Mesendoderm (in vitro differentiated cells): Measurements from ENCODE around the gene AGBL4.

Experiments used
- DNase-seq: peaks from one replicate; pipeline ENCODE4 v3.0.0; 2013
- H2AK5ac ChIP-seq: 2 replicates; pipeline ENCODE4 v1.6.1; 2013; ENCODE audit warnings: low read length, inconsistent platforms
- H2BK120ac ChIP-seq: 2 replicates; pipeline ENCODE4 v1.6.1; 2013; ENCODE audit warnings: low read depth, mild to moderate bottlenecking, low read length, moderate library complexity, mixed read lengths
- H2BK15ac ChIP-seq: replicated peaks from 2 replicates; pipeline ENCODE4 v1.6.1; 2013; ENCODE audit warnings: low read depth, mild to moderate bottlenecking, moderate library complexity
- H2BK5ac ChIP-seq: 2 replicates; pipeline ENCODE4 v1.6.1; 2013; ENCODE audit warnings: low read length, inconsistent platforms
- H3K18ac ChIP-seq: 2 replicates; pipeline ENCODE4 v1.6.1; 2013; ENCODE audit warnings: mild to moderate bottlenecking, low read length, mixed read lengths
- H3K23ac ChIP-seq: one replicate; pipeline ENCODE4 v1.6.1; 2013; ENCODE audit warnings: low read length
- H3K27ac ChIP-seq: 2 replicates; pipeline ENCODE4 v1.5.1; 2013; ENCODE audit warnings: low read depth, mild to moderate bottlenecking, inconsistent platforms, low read length, moderate library complexity
- H3K27me3 ChIP-seq: 2 replicates; pipeline ENCODE4 v1.6.1; 2013; ENCODE audit warnings: low read length, control low read depth, mild to moderate bottlenecking, inconsistent platforms; ENCODE audit not compliant: insufficient read depth, poor library complexity
- H3K36me3 ChIP-seq: 2 replicates; pipeline ENCODE4 v1.6.1; 2013; ENCODE audit warnings: low read length, inconsistent platforms; ENCODE audit not compliant: control insufficient read depth, insufficient read depth
- H3K4ac ChIP-seq: one replicate; pipeline ENCODE4 v1.6.1; 2013; ENCODE audit warnings: low read depth, mild to moderate bottlenecking, low read length, moderate library complexity
- H3K4me1 ChIP-seq: 2 replicates; pipeline ENCODE4 v1.6.1; 2013; ENCODE audit warnings: low read depth, low read length, inconsistent platforms; ENCODE audit not compliant: control insufficient read depth
- H3K4me2 ChIP-seq: 2 replicates; pipeline ENCODE4 v1.6.1; 2013; ENCODE audit warnings: low read length
- H3K4me3 ChIP-seq: 2 replicates; pipeline ENCODE4 v1.5.1; 2013; ENCODE audit warnings: mild to moderate bottlenecking, low read length
- H3K56ac ChIP-seq: one replicate; pipeline ENCODE4 v1.6.1; 2013; ENCODE audit warnings: low read length
- H3K79me1 ChIP-seq: 2 replicates; pipeline ENCODE4 v1.6.1; 2013; ENCODE audit warnings: low read length, inconsistent platforms
- H3K79me2 ChIP-seq: 2 replicates; pipeline ENCODE4 v1.6.1; 2013; ENCODE audit warnings: mild to moderate bottlenecking, low read length; ENCODE audit not compliant: control insufficient read depth, insufficient read depth
- H3K9ac ChIP-seq: 2 replicates; pipeline ENCODE4 v1.6.1; 2013; ENCODE audit warnings: low read length, inconsistent platforms
- H4K5ac ChIP-seq: one replicate; pipeline ENCODE4 v1.6.1; 2013; ENCODE audit warnings: low read length
- H4K8ac ChIP-seq: one replicate; pipeline ENCODE4 v1.6.1; 2013; ENCODE audit warnings: low read depth, mild to moderate bottlenecking, control low read depth, low read length, moderate library complexity
- WGBS: extraction: QIAGEN DNeasy Blood & Tissue Kit; methylation state at CpG from one replicate; pipeline ENCODE4 v1.1.7; 2013; ENCODE audit warnings: low lambda C conversion rate, missing lambda C conversion rate; ENCODE audit not compliant: insufficient coverage; ENCODE audit errors: extremely low coverage; 5-methylcytosine and 5-hydroxymethylcytosine counted together

Gene AGBL4

DNA sequence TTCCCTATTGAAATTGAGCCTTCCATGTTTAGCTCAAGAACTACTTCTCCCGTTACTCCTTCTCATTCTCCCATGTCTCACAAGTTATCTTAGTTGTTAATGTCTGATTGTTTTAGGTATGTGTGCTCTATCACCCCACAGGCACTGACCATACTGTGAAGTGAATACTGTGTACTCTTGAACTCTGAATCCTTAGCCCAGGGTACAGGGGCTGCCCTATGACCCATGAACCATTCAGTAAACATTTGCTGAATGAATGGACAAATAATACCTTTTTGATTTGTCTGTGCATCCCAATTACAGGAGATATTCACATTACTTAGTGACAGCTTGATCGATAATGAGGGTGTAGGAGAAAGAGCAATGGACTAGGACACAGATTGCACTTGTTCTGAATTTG lies 1077.7 kb downstream of the AGBL4 start:
- Histone ChIP-seq H3K18ac (no peak overlapping the region), H2AK5ac (no peak overlapping the region), H3K27ac (no peak overlapping the region), H2BK15ac (no peak overlapping the region), H3K79me2 (no peaks in the 10 kb centered on the region), H4K8ac (no peak overlapping the region), H3K4ac (no peak overlapping the region), H4K5ac (no peak overlapping the region), H3K4me3 (no peak overlapping the region), H3K9ac (no peak overlapping the region), H2BK120ac (no peak overlapping the region), H3K27me3 (no peaks in the 10 kb centered on the region), H3K23ac (no peak overlapping the region), H3K4me1 (no peaks in the 10 kb centered on the region), H3K79me1 (no peaks in the 10 kb centered on the region), H3K56ac (no peak overlapping the region), H3K36me3 (no peaks in the 10 kb centered on the region), H2BK5ac (no peak overlapping the region), H3K4me2 (no peak overlapping the region)
- WGBS: no CpG with 5 or more reads among the region's 2 CpGs
- DNase-seq: no peak

DNA sequence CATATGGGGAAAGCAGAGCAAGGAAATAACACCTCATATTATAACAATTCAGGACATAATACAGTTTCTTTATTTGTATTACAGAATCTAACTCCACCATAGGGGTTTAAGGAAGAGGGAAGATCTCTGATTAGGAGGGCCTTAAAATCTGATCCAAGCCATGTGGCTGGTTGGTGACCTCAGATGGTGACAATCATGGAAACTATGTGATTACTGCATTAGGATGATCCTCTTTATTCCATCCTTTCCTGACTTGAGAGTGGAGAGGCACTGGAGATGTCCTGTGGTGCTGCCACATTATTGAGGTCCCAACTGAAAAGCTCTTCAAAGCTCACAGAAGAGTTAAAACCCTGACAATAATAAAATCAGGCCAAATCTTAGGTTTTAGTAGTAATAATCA lies 1078.9 kb downstream of the AGBL4 start:
- no peak overlapping the region for H3K23ac ChIP-seq
- H4K5ac ChIP-seq: no peak overlapping the region

DNA sequence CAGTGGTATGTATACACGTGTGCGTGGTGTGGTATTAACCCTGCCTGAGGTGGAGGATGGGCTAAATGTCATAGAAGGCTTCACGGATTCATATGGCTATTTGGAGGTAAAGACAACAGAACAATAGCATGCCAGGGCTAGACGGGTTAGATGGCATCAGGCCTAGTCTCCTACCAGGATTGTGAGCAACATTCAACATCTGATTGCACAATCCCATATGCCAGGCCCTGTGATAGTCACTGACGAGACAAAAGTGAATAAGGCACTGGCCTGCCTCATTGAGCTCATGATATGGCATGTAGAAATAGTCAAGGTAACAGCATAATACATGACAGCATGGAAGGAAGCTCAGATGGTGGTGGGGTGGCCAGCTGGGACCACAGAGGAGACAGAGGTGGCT lies 1079.9 kb downstream of the AGBL4 start:
- Histone ChIP-seq H3K23ac (no peak overlapping the region), H2BK5ac (no peak overlapping the region), H3K36me3 (no peaks in the 10 kb centered on the region), H2BK120ac (no peak overlapping the region), H3K27ac (no peak overlapping the region), H3K4me1 (no peaks in the 10 kb centered on the region), H3K27me3 (no peaks in the 10 kb centered on the region), H3K9ac (no peak overlapping the region), H4K8ac (no peak overlapping the region), H3K4me2 (no peak overlapping the region), H3K56ac (no peak overlapping the region), H2BK15ac (no peak overlapping the region), H3K4me3 (no peak overlapping the region), H3K79me2 (no peaks in the 10 kb centered on the region), H4K5ac (no peak overlapping the region), H3K18ac (no peak overlapping the region), H3K4ac (no peak overlapping the region), H2AK5ac (no peak overlapping the region), H3K79me1 (no peaks in the 10 kb centered on the region)
- no CpG with 5 or more reads among the region's 5 CpGs for WGBS
- no peak for DNase-seq

More for the DNA sequence above, 1078.9 kb downstream of the AGBL4 start:
- no peak overlapping the region for H3K18ac ChIP-seq
- H3K27ac ChIP-seq: no peak overlapping the region
- H3K36me3 ChIP-seq: no peaks in the 10 kb centered on the region
- H2BK15ac ChIP-seq: no peak overlapping the region
- H3K56ac ChIP-seq: no peak overlapping the region
- no peaks in the 10 kb centered on the region for H3K79me2 ChIP-seq
- no peaks in the 10 kb centered on the region for H3K4me1 ChIP-seq
- no peak overlapping the region for H3K4ac ChIP-seq
- H3K27me3 ChIP-seq: no peaks in the 10 kb centered on the region
- H4K8ac ChIP-seq: no peak overlapping the region
- no peak for DNase-seq
- H3K79me1 ChIP-seq: no peaks in the 10 kb centered on the region
- H3K9ac ChIP-seq: no peak overlapping the region
- H3K4me3 ChIP-seq: no peak overlapping the region
- H3K4me2 ChIP-seq: no peak overlapping the region
- no peak overlapping the region for H2BK120ac ChIP-seq
- no peak overlapping the region for H2AK5ac ChIP-seq
- no peak overlapping the region for H2BK5ac ChIP-seq

DNA sequence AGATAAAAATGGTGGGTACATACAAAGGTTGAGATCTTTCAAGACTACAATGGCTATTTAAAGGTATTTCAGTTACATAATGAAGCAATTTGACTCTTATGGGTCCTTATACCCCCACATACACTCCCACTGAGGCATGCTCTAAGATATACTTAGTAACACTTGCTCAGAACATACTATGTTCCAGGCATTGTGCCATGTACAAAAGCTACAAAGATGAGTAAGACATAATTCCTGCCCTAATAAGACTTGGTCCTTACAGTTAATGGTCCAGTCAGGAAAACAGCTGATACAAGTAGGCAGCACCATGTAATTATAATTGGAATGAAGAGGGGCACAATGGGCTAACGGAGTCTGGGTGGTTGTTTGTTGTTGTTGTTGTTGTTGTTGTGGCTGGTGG lies 1080.4 kb downstream of the AGBL4 start:
- H4K5ac ChIP-seq: no peak overlapping the region
- no peak overlapping the region for H2BK5ac ChIP-seq
- no CpG with 5 or more reads among the region's 1 CpG for WGBS
- H3K56ac ChIP-seq: no peak overlapping the region
- no peak overlapping the region for H2BK15ac ChIP-seq
- no peak overlapping the region for H3K18ac ChIP-seq
- no peaks in the 10 kb centered on the region for H3K79me2 ChIP-seq
- H3K4me2 ChIP-seq: no peak overlapping the region
- H4K8ac ChIP-seq: no peak overlapping the region
- H3K4ac ChIP-seq: no peak overlapping the region
- no peak overlapping the region for H2BK120ac ChIP-seq
- H2AK5ac ChIP-seq: no peak overlapping the region
- no peak overlapping the region for H3K9ac ChIP-seq
- no peak for DNase-seq
- no peak overlapping the region for H3K23ac ChIP-seq
- no peaks in the 10 kb centered on the region for H3K79me1 ChIP-seq
- no peak overlapping the region for H3K27ac ChIP-seq
- no peaks in the 10 kb centered on the region for H3K36me3 ChIP-seq
- H3K4me1 ChIP-seq: no peaks in the 10 kb centered on the region
- H3K4me3 ChIP-seq: no peak overlapping the region
- no peaks in the 10 kb centered on the region for H3K27me3 ChIP-seq

DNA sequence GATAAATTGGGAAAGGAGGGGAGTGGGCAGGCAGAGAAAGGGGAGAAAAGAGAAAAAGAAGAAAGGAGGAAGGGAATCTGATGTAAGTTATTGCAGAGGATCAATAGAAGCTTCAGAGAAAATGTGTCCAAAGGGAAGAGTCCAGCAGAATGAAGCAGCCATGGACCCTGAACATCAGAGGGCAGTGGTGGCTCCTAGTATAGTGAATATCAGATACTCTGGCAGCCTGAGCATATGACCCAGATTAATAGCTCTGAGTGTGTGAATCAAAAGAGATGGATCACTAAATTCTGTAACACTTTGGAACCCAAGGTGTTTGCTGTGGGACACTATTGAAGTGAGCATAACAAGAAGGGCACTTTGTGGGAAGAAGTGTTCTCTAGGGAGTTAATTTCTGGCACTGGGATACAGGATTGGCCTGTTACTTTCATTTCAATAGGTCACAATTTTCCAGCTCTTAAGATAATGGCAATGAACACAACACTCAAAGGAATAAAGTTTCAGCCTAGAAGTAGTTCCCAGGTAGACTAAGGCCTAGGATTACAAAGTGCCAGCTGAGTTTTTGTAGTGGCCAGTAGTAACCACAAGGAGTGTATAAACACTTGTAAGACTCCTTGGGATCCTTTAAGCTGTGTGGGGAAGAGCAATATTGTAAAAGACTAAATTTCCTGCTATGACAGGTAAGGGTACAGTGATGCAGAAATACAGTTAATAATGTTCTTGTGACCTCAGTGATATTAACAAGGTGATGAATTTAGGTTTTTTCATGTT lies 1082.6 kb downstream of the AGBL4 start:
- Histone ChIP-seq H3K36me3 (no peaks in the 10 kb centered on the region), H2BK5ac (no peak overlapping the region), H3K4ac (no peak overlapping the region), H4K8ac (no peak overlapping the region), H3K27me3 (no peaks in the 10 kb centered on the region), H3K18ac (no peak overlapping the region), H2BK15ac (no peak overlapping the region), H3K56ac (no peak overlapping the region), H3K4me3 (no peak overlapping the region), H4K5ac (no peak overlapping the region), H3K27ac (no peak overlapping the region), H3K79me2 (no peaks in the 10 kb centered on the region), H2AK5ac (no peak overlapping the region), H3K9ac (no peak overlapping the region), H3K23ac (no peak overlapping the region), H3K4me1 (no peaks in the 10 kb centered on the region), H3K79me1 (no peaks in the 10 kb centered on the region), H2BK120ac (no peak overlapping the region), H3K4me2 (no peak overlapping the region)
- no peak for DNase-seq

DNA sequence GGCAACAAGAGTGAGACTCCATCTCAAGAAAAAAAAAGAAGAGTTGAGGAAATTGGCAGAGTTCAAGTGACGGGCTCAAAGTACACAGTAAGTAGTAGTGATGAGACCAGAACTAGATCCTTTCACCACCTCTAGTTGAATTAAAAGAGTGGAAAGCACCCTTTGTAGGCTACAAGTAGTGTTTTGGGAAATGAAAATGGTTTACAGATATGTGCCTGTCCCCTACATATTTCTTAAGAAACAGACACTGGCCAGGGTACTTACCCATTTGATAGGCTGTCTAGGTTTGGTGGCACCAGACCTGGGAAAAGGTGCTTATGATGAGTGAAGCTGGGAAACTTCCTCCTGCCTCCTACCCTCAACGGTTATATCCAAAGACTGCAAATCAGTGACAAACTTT lies 1083.4 kb downstream of the AGBL4 start:
- H3K23ac ChIP-seq: no peak overlapping the region
- no peak overlapping the region for H3K27ac ChIP-seq
- H2BK5ac ChIP-seq: no peak overlapping the region
- H3K36me3 ChIP-seq: no peaks in the 10 kb centered on the region
- no peak overlapping the region for H2AK5ac ChIP-seq
- no peaks in the 10 kb centered on the region for H3K79me2 ChIP-seq
- WGBS: no CpG with 5 or more reads among the region's 2 CpGs
- H3K56ac ChIP-seq: no peak overlapping the region
- no peak overlapping the region for H3K9ac ChIP-seq
- no peaks in the 10 kb centered on the region for H3K27me3 ChIP-seq
- no peaks in the 10 kb centered on the region for H3K4me1 ChIP-seq
- no peak overlapping the region for H3K4me2 ChIP-seq
- H3K4ac ChIP-seq: no peak overlapping the region
- no peak overlapping the region for H3K18ac ChIP-seq
- no peak for DNase-seq
- no peak overlapping the region for H2BK15ac ChIP-seq
- H2BK120ac ChIP-seq: no peak overlapping the region
- no peak overlapping the region for H4K5ac ChIP-seq
- no peak overlapping the region for H4K8ac ChIP-seq
- no peak overlapping the region for H3K4me3 ChIP-seq
- no peaks in the 10 kb centered on the region for H3K79me1 ChIP-seq
